Peyer's patch (tissue), 4 donors: ENCODE results near the gene HOMER3. TPM values are rescaled to one million over a fixed set of nuclear protein-coding genes. Genes with fewer than 3 reads are reported as not detected.
A peak's percentile ranks its signal among the peaks of the same experiment; 100 is the strongest.

Experiments
- DNase-seq, 3 donors: peaks; one replicate each; pipeline ENCODE4 v3.0.0-alpha.2; 2017 to 2019
- H3K27ac ChIP-seq, 4 donors: fragments of 200-600 bp; sonication (generic); one replicate each; pipeline ENCODE4 v1.5.1; 2016 to 2019
- H3K27me3 ChIP-seq, 2 donors: fragments of 200-600 bp; sonication (generic); one replicate each; pipeline ENCODE4 v1.5.1; 2019
- H3K36me3 ChIP-seq, 3 donors: fragments of 200-600 bp; sonication (generic); one replicate each; pipeline ENCODE4 v1.5.1; 2016 to 2019
- H3K4me1 ChIP-seq, 4 donors: fragments of 200-600 bp; sonication (generic); one replicate each; pipeline ENCODE4 v1.5.1; 2016 to 2019
- H3K4me3 ChIP-seq, 4 donors: fragments of 200-600 bp; sonication (generic); 1 replicate in 3 of 4; 2 replicates in 1 of 4; pipeline ENCODE4 v1.5.1; 2016 to 2019; ENCODE audit warnings: mild to moderate bottlenecking in 1 of 4
- H3K9me3 ChIP-seq, 4 donors: fragments of 200-600 bp; sonication (generic); one replicate each; pipeline ENCODE4 v1.5.1; 2016 to 2019; ENCODE audit warnings: mild to moderate bottlenecking in 1 of 4
- CTCF ChIP-seq, 6 experiments: fragments of 450-650 bp in 4 of 6; fragments of 200-600 bp in 2 of 6; sonication (generic) in 1 of 6; IDR thresholded peaks; one replicate each; pipeline ENCODE4 v1.5.1; 2017 to 2019; ENCODE audit warnings: antibody characterized with exemption in 6 of 6, mild to moderate bottlenecking in 3 of 6, moderate library complexity in 1 of 6
- POLR2A ChIP-seq, 2 donors: fragments of 450-650 bp; IDR thresholded peaks; one replicate each; pipeline ENCODE4 v1.5.1; 2017; ENCODE audit warnings: antibody characterized with exemption in 2 of 2, mild to moderate bottlenecking in 2 of 2, moderate library complexity in 2 of 2
- total RNA-seq, 4 donors: library from RNA; depleted of rRNA; stranded (reverse); fragments of >200 nt; gene quantifications; one replicate each; pipeline ENCODE4 v1.1.0, GENCODE V29; 2016

The HOMER3 gene
- total RNA-seq, 4 donors from 2014 or later, result 0.88 to 33.0 (median 9.6) TPM

GRCh38 chr19:18900700-18901481 lies 40.1 kb downstream of the HOMER3 start:
- peaks cover 0 to 60% (median 0%) of the 10 kb centered on the region in 3 donors for H3K36me3 ChIP-seq
- no peaks in the 10 kb centered on the region for H3K9me3 ChIP-seq
- H3K4me3 ChIP-seq, result no peak overlapping the region
- H3K4me1 ChIP-seq, result peaks cover 0 to 22% (median 0%) of the 10 kb centered on the region in 4 donors
- peak in 1 of 3 donors; percentile 39 for DNase-seq
- no peak for TF ChIP-seq CTCF (IDR thresholded peaks at IDR 0.05)
- no peak for TF ChIP-seq POLR2A (IDR thresholded peaks at IDR 0.05)
- no peak overlapping the region for H3K27ac ChIP-seq
- H3K27me3 ChIP-seq, result no peaks in the 10 kb centered on the region

- no peak for TF ChIP-seq POLR2A (IDR thresholded peaks at IDR 0.05)
- no peak for TF ChIP-seq CTCF (IDR thresholded peaks at IDR 0.05)
- H3K27me3 ChIP-seq, result peaks cover 0 to 8% of the 10 kb centered on the region in 2 donors
- H3K4me1 ChIP-seq, result peaks cover 0 to 31% (median 6%) of the 10 kb centered on the region in 4 donors
- H3K36me3 ChIP-seq, result peaks cover 0 to 50% (median 0%) of the 10 kb centered on the region in 3 donors
- H3K27ac ChIP-seq, result no peak overlapping the region
- H3K9me3 ChIP-seq, result no peaks in the 10 kb centered on the region
- H3K4me3 ChIP-seq, result no peak overlapping the region
- DNase-seq, result no peak
Observed at GRCh38 chr19:18899624-18900560, 41.1 kb downstream of the HOMER3 start.

- Histone ChIP-seq H3K4me3 (no peak overlapping the region), H3K4me1 (peaks cover 0 to 34% (median 6%) of the 10 kb centered on the region in 4 donors), H3K9me3 (no peaks in the 10 kb centered on the region), H3K36me3 (peaks cover 0 to 39% (median 0%) of the 10 kb centered on the region in 3 donors), H3K27ac (peak overlapping the region in 1 of 4 donors; percentile 9), H3K27me3 (peaks cover 0 to 17% of the 10 kb centered on the region in 2 donors)
- peak in 2 of 3 donors; percentile 61 to 65 for DNase-seq
- TF ChIP-seq CTCF (IDR thresholded peaks at IDR 0.05), result no peak
- TF ChIP-seq POLR2A (IDR thresholded peaks at IDR 0.05), result no peak
Observed at GRCh38 chr19:18898607-18899408, 42.2 kb downstream of the HOMER3 start.

- TF ChIP-seq POLR2A (IDR thresholded peaks at IDR 0.05), result no peak
- no peak for TF ChIP-seq CTCF (IDR thresholded peaks at IDR 0.05)
- Histone ChIP-seq H3K4me3 (no peak overlapping the region), H3K9me3 (no peaks in the 10 kb centered on the region), H3K27me3 (peaks cover 0 to 17% of the 10 kb centered on the region in 2 donors), H3K36me3 (peaks cover 0 to 33% (median 0%) of the 10 kb centered on the region in 3 donors), H3K27ac (peak overlapping the region in 1 of 4 donors; percentile 9), H3K4me1 (peaks cover 0 to 34% (median 6%) of the 10 kb centered on the region in 4 donors)
- no peak for DNase-seq
Observed at GRCh38 chr19:18898081-18898606, 42.9 kb downstream of the HOMER3 start.
